K562 (cell line): Measurements from ENCODE around the gene NUP35. TPM values are rescaled to one million over a fixed set of nuclear protein-coding genes. Genes with fewer than 3 reads are reported as not detected.

Source experiments
- ADNP ChIP-seq: fragments of 200-800 bp; sonication (Bioruptor generic); IDR thresholded peaks from 2 replicates; pipeline ENCODE4 v1.6.1; 2016; ENCODE audit warnings: missing genetic modification characterization, missing compliant biosample characterization
- HMBOX1 ChIP-seq: sonication (generic); IDR thresholded peaks from 2 replicates; pipeline ENCODE4 v1.6.1; 2016
- LARP7 ChIP-seq: fragments of 450-650 bp; IDR thresholded peaks from 2 replicates; pipeline ENCODE4 v1.6.1; 2016
- LCOR ChIP-seq: sonication (generic); formaldehyde crosslinking; IDR thresholded peaks from 2 replicates; pipeline ENCODE4 v1.8.0; 2022; ENCODE audit warnings: mild to moderate bottlenecking, missing genetic modification reagents
- MED1 ChIP-seq: sonication (generic); formaldehyde crosslinking; IDR thresholded peaks from 2 replicates; pipeline ENCODE4 v1.8.1; 2023; ENCODE audit warnings: missing genetic modification reagents, borderline replicate concordance
- NFIC ChIP-seq: fragments of 450-650 bp; IDR thresholded peaks from 2 replicates; pipeline ENCODE4 v1.6.1; 2017; ENCODE audit warnings: mild to moderate bottlenecking, inconsistent platforms
- NR4A1 ChIP-seq, 2 experiments: fragments of 250-450 bp in 1 of 2; fragments of 450-650 bp in 1 of 2; sonication (Bioruptor Pico) in 1 of 2; IDR thresholded peaks; 2 replicates each; pipeline versions ENCODE4 v1.4.0 to v1.6.1; 2016 to 2020; ENCODE audit warnings: mild to moderate bottlenecking in 2 of 2, missing compliant biosample characterization in 1 of 2, missing genetic modification characterization in 1 of 2, moderate library complexity in 1 of 2
- RBM17 ChIP-seq: fragments of 200-400 bp; formaldehyde crosslinking; IDR thresholded peaks from 2 replicates; pipeline ENCODE4 v1.6.1; 2017; ENCODE audit warnings: low read depth, mild to moderate bottlenecking, low read length, borderline replicate concordance
- STAT6 ChIP-seq: sonication (generic); formaldehyde crosslinking; IDR thresholded peaks from 2 replicates; pipeline ENCODE4 v1.8.1; 2023; ENCODE audit warnings: mild to moderate bottlenecking, missing genetic modification reagents
- SUPT5H ChIP-seq: fragments of 450-650 bp; IDR thresholded peaks from 2 replicates; pipeline ENCODE4 v1.6.1; 2016
- TFAM ChIP-seq: fragments of 250-450 bp; sonication (Bioruptor Pico); conservative IDR thresholded peaks from 2 replicates; pipeline ENCODE4 v1.5.0; 2021; ENCODE audit warnings: mild to moderate bottlenecking, moderate library complexity
- ZBED1 ChIP-seq: IDR thresholded peaks from 2 replicates; pipeline ENCODE4 v1.6.1; 2014
- ZFX ChIP-seq: sonication (generic); formaldehyde crosslinking; IDR thresholded peaks from 2 replicates; pipeline ENCODE4 v1.8.0; 2022; ENCODE audit warnings: mild to moderate bottlenecking, missing genetic modification reagents, moderate library complexity
- polyA plus RNA-seq, 8 experiments: library from polyadenylated mRNA; depleted of rRNA in 4 of 8; stranded (reverse) in 5 of 8; unstranded in 3 of 8; fragments of >200 nt; fragmentation: Nextera tagmentation in 2 of 8; fragmentation: Illumina TruSeq in 1 of 8; extraction: Ambion mirVana in 2 of 8; extraction: Trizol in 1 of 8; gene quantifications; 2 replicates each; pipeline versions ENCODE4 v1.2.1 to v1.2.3, GENCODE V29; 2011 to 2014; ENCODE audit warnings: inconsistent platforms in 1 of 8, missing spikeins in 1 of 8
- total RNA-seq, 7 experiments: library from RNA; depleted of rRNA in 6 of 7; stranded (reverse); fragments of >200 nt in 6 of 7; fragmentation: Illumina TruSeq in 2 of 7; extraction: Trizol in 2 of 7; gene quantifications; 2 replicates each; pipeline versions ENCODE4 v1.2.1 to v1.2.3, GENCODE V29; 2011 to 2021; ENCODE audit warnings: low replicate concordance in 1 of 7
- TF ChIP-seq, protein P1 (sequence below), 3 experiments: fragments of 200-800 bp in 1 of 3; sonication (Bioruptor generic) in 1 of 3; sonication (generic) in 1 of 3; formaldehyde crosslinking in 1 of 3; IDR thresholded peaks; 2 replicates each; pipeline versions ENCODE4 v1.6.1 to v1.8.0; 2016 to 2022; ENCODE audit warnings: mild to moderate bottlenecking in 2 of 3, missing compliant biosample characterization in 2 of 3, missing genetic modification characterization in 2 of 3, missing genetic modification reagents in 1 of 3
- TF ChIP-seq, protein P2 (sequence below): fragments of 150-350 bp; IDR thresholded peaks from 2 replicates; pipeline ENCODE4 v1.6.1; 2014; ENCODE audit warnings: low read depth, mild to moderate bottlenecking, low read length, borderline replicate concordance
- TF ChIP-seq, protein P3 (sequence below): fragments of 450-650 bp; IDR thresholded peaks from 2 replicates; pipeline ENCODE4 v1.6.1; 2016; ENCODE audit warnings: borderline replicate concordance

Gene NUP35
- total and polyA plus RNA-seq, 9 of the 15 experiments (the other 6 are each of a cell fraction or from before 2014, with no cell fraction given) = 24.5 to 78.2 (median 51.1) TPM

- TF ChIP-seq, protein P1, sequence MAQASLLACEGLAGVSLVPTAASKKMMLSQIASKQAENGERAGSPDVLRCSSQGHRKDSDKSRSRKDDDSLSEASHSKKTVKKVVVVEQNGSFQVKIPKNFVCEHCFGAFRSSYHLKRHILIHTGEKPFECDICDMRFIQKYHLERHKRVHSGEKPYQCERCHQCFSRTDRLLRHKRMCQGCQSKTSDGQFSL (CRISPR knock-in tag; IDR thresholded peaks at IDR 0.05) = no peak
- TF ChIP-seq, protein P1 (tag; IDR thresholded peaks at IDR 0.05) = no peak
- TF ChIP-seq NR4A1 (CRISPR knock-in tag; IDR thresholded peaks at IDR 0.05) = no peak
- TF ChIP-seq NR4A1 (tag; IDR thresholded peaks at IDR 0.05) = 0 out of 2 replicates have a peak, but pooled peaks have one; percentile 48
- TF ChIP-seq HMBOX1 = peak; percentile 45; the same call in 1 of the 2 replicates
- no peak for TF ChIP-seq ZBED1
- TF ChIP-seq, protein P2, sequence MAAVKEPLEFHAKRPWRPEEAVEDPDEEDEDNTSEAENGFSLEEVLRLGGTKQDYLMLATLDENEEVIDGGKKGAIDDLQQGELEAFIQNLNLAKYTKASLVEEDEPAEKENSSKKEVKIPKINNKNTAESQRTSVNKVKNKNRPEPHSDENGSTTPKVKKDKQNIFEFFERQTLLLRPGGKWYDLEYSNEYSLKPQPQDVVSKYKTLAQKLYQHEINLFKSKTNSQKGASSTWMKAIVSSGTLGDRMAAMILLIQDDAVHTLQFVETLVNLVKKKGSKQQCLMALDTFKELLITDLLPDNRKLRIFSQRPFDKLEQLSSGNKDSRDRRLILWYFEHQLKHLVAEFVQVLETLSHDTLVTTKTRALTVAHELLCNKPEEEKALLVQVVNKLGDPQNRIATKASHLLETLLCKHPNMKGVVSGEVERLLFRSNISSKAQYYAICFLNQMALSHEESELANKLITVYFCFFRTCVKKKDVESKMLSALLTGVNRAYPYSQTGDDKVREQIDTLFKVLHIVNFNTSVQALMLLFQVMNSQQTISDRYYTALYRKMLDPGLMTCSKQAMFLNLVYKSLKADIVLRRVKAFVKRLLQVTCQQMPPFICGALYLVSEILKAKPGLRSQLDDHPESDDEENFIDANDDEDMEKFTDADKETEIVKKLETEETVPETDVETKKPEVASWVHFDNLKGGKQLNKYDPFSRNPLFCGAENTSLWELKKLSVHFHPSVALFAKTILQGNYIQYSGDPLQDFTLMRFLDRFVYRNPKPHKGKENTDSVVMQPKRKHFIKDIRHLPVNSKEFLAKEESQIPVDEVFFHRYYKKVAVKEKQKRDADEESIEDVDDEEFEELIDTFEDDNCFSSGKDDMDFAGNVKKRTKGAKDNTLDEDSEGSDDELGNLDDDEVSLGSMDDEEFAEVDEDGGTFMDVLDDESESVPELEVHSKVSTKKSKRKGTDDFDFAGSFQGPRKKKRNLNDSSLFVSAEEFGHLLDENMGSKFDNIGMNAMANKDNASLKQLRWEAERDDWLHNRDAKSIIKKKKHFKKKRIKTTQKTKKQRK = no peak
- 0 out of 2 replicates have a peak, but pooled peaks have one; percentile 73 for TF ChIP-seq STAT6 (CRISPR knock-in tag)
- no peak for TF ChIP-seq ADNP
- TF ChIP-seq SUPT5H = peak; percentile 91
- TF ChIP-seq NFIC = no peak; the same call in 1 of the 2 replicates
- no peak for TF ChIP-seq TFAM (CRISPR knock-in tag)
- TF ChIP-seq, protein P3, sequence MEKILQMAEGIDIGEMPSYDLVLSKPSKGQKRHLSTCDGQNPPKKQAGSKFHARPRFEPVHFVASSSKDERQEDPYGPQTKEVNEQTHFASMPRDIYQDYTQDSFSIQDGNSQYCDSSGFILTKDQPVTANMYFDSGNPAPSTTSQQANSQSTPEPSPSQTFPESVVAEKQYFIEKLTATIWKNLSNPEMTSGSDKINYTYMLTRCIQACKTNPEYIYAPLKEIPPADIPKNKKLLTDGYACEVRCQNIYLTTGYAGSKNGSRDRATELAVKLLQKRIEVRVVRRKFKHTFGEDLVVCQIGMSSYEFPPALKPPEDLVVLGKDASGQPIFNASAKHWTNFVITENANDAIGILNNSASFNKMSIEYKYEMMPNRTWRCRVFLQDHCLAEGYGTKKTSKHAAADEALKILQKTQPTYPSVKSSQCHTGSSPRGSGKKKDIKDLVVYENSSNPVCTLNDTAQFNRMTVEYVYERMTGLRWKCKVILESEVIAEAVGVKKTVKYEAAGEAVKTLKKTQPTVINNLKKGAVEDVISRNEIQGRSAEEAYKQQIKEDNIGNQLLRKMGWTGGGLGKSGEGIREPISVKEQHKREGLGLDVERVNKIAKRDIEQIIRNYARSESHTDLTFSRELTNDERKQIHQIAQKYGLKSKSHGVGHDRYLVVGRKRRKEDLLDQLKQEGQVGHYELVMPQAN = peak; percentile 99
- peak; percentile 94 for TF ChIP-seq LCOR
- no peak for TF ChIP-seq LARP7
- no peak for TF ChIP-seq RBM17
- TF ChIP-seq MED1 (CRISPR knock-in tag) = no peak
- peak; percentile 84 for TF ChIP-seq ZFX (CRISPR knock-in tag)
Observed at GRCh38 chr2:183124222-183124956, at the start of gene NUP35 (continued).
